OCI-LY3 (cell line): ENCODE measurements around the gene EYS.

Experiments used
- CTCF ChIP-seq: fragments of 200-600, 300-600 bp; sonication (generic); IDR thresholded peaks from 2 replicates; pipeline ENCODE4 v1.5.1; 2014; ENCODE audit warnings: antibody characterized with exemption, low read length, low read depth
- EZH2phosphoT487 ChIP-seq: fragments of 200-600 bp; shearing (Covaris generic); IDR thresholded peaks from 2 replicates; pipeline ENCODE4 v1.6.1; 2018; ENCODE audit warnings: antibody characterized with exemption, mixed run types, low read depth

- no peak for TF ChIP-seq EZH2phosphoT487
- TF ChIP-seq CTCF = no peak
Measured at GRCh38 chr6:63858691-63859090, 1848.3 kb downstream of the EYS start.
